ENCODE data around the gene SLC25A21. TPM values are rescaled to one million over a fixed set of nuclear protein-coding genes. Genes with fewer than 3 reads are reported as not detected.
A peak's percentile ranks its signal among the peaks of the same experiment; 100 is the strongest.

Gene SLC25A21
- total RNA-seq, 6 experiments from 2014 or later = 0.09 to 0.37 (median 0.18) TPM; not detected in 1

DNA sequence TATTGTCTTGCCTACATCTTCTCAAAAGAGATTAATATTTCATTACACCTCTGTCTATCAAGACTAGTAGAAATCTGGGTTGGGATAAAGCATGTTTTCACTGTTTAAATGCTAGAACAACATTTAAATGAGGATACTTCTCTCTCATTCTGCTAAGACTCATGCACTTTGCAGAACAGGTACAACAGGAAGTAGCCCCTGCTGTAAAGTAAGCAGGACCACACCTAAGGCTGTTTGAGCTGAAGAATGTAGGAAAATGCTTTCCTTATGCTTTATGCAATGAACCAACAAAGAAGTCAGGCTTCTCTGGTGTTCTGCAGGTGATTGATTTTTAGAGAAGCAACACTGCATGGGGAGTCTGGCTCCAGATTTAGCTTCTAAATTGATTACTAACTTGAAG, 421.3 kb downstream of the SLC25A21 start:
- Histone ChIP-seq H3K9me3 (no peaks in the 10 kb centered on the region), H3K27ac (no peak overlapping the region), H3K4me3 (no peak overlapping the region), H3K4me1 (no peaks in the 10 kb centered on the region), H3K36me3 (no peaks in the 10 kb centered on the region), H3K27me3 (no peaks in the 10 kb centered on the region)
- no peak for ATAC-seq
- DNase-seq = no peak
- TF ChIP-seq, protein P1, sequence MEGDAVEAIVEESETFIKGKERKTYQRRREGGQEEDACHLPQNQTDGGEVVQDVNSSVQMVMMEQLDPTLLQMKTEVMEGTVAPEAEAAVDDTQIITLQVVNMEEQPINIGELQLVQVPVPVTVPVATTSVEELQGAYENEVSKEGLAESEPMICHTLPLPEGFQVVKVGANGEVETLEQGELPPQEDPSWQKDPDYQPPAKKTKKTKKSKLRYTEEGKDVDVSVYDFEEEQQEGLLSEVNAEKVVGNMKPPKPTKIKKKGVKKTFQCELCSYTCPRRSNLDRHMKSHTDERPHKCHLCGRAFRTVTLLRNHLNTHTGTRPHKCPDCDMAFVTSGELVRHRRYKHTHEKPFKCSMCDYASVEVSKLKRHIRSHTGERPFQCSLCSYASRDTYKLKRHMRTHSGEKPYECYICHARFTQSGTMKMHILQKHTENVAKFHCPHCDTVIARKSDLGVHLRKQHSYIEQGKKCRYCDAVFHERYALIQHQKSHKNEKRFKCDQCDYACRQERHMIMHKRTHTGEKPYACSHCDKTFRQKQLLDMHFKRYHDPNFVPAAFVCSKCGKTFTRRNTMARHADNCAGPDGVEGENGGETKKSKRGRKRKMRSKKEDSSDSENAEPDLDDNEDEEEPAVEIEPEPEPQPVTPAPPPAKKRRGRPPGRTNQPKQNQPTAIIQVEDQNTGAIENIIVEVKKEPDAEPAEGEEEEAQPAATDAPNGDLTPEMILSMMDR (IDR thresholded peaks at IDR 0.05) = no peak
- TF ChIP-seq POLR2A (IDR thresholded peaks at IDR 0.05) = no peak
- intact Hi-C loops (cut with DNase I) = no loop called here

DNA sequence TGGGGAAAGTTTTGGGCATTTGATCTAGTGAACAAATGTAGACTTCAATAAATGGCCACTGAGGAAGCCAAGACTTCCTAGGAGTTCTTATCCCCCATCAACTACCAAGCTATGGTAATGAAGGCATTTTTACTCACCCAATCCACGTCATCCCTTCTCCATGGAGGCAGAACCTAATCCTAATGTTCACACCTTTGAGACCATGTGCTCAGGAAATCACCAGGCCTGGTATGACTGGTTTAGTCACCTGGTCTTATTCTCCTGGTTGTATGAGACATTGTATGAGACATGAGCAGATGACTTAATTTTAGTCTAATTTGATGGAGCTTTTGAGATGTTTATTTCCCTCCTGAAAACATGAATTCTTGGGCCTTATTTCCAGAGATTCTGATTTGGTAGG, 422.2 kb downstream of the SLC25A21 start:
- no peak for DNase-seq
- TF ChIP-seq, protein P1 (IDR thresholded peaks at IDR 0.05) = no peak
- no peak for TF ChIP-seq POLR2A (IDR thresholded peaks at IDR 0.05)
- Histone ChIP-seq H3K36me3 (no peaks in the 10 kb centered on the region), H3K4me3 (no peak overlapping the region), H3K27ac (no peak overlapping the region), H3K9me3 (no peaks in the 10 kb centered on the region), H3K27me3 (no peaks in the 10 kb centered on the region), H3K4me1 (no peaks in the 10 kb centered on the region)
- ATAC-seq = no peak
- WGBS (ENCODE audit: insufficient coverage, low coverage, low lambda C conversion rate, missing lambda C conversion rate) = 42% methylated on average over 1 of the region's 1 CpG
- intact Hi-C loops (cut with DNase I) = no loop called here

DNA sequence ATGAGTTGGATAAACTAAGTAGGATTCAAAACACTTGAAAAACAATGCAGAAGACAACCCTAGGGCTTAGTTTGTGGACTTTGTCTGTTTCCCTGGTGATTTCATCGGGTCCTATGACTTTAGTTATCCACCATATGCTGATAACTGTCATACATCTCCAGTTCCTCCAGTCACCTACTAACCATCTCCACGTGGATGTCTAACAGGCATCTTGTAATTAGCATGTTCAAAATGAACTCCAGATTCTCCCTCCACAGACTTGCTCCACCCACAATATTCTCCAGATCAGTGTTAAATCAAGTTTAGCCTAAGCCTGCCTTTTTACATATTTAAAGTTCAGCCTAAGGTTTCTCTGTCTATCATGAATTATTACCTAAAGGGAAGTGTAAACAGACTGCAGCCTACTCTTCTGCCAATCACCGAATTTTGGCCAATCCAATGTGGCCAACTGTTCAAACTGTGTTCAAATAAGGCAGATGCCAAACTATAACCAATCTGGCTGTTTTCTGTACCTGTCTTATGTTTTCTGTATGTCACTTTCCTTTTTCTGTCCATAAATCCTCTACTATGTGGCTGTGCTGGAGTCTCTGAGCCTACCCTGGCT, 423.7 kb downstream of the SLC25A21 start:
- H3K36me3 ChIP-seq = no peaks in the 10 kb centered on the region

DNA sequence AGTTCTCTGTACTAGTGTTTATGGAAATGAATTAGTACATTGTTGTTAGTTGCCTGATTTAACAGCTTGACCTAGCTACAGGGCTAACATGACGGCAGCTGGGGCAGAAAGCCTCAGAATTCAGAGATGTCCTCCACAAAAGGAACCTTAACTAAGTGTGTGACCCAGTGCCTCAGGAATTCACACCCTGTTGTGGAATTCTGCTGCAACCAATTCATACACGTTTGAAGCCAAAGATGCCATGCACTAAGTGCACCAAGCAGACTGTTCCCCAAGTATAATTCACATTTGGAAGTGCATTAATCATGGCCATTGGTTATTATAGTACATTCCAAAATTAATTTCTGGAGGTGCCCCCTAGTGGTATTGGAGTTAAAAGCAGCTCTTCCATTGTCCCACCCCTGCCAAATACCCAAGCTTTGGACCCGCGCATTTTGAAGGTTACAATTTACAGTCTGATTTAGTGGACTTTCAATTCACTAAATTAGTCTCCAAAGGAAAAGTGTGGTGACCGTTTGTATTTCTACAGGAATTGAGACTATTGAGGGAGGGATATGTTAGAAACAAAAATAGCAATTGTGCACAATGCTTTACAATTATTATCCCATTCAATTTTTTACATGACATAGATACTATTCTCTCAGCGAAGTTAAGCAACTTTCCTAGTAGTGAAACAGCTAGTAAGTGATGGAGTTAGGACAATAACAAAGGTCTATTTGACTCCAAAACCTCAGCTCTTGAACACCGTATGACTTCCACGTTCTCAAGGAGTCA, 424.8 kb downstream of the SLC25A21 start:
- DNase-seq (no peak), ATAC-seq (peak in 1 of 4 donors; percentile 43)
- no peaks in the 10 kb centered on the region for H3K36me3 ChIP-seq
- no peaks in the 10 kb centered on the region for H3K4me1 ChIP-seq
- WGBS (ENCODE audit: insufficient coverage, low coverage, low lambda C conversion rate, missing lambda C conversion rate) = 34% methylated on average over 8 of the region's 8 CpGs
- no peaks in the 10 kb centered on the region for H3K27me3 ChIP-seq
- H3K4me3 ChIP-seq = no peak overlapping the region
- intact Hi-C loops (cut with DNase I) = no loop called here
- H3K27ac ChIP-seq = no peak overlapping the region
- TF ChIP-seq, protein P1 (IDR thresholded peaks at IDR 0.05) = peak; percentile 14 to 56 (median 42)
- no peak for TF ChIP-seq POLR2A (IDR thresholded peaks at IDR 0.05)
- H3K9me3 ChIP-seq = no peaks in the 10 kb centered on the region

More for the DNA sequence above, 423.7 kb downstream of the SLC25A21 start:
- Histone ChIP-seq H3K9me3 (no peaks in the 10 kb centered on the region), H3K27me3 (no peaks in the 10 kb centered on the region), H3K4me1 (no peaks in the 10 kb centered on the region), H3K27ac (no peak overlapping the region), H3K4me3 (no peak overlapping the region)
- WGBS (ENCODE audit: insufficient coverage, low coverage, low lambda C conversion rate, missing lambda C conversion rate) = 34% methylated on average over 3 of the region's 3 CpGs
- intact Hi-C loops (cut with DNase I) = no loop called here
- ATAC-seq (no peak), DNase-seq (no peak)
- TF ChIP-seq, protein P1 (IDR thresholded peaks at IDR 0.05) = no peak
- no peak for TF ChIP-seq POLR2A (IDR thresholded peaks at IDR 0.05)
